Measurements from ENCODE around the gene RIPK4.

The RIPK4 gene

GRCh38 chr21:41691205-41692184, 75.4 kb downstream of the RIPK4 start:
- no peak for DNase-seq (ENCODE audit: low read depth in 3 of 3)
